Measurements from ENCODE around the gene PTPRD. TPM values are rescaled to one million over a fixed set of nuclear protein-coding genes. Genes with fewer than 3 reads are reported as not detected.

The PTPRD gene
- total and polyA plus RNA-seq, 2 of the 4 experiments (the other 2 are of a cell fraction): 0.07 to 0.18 TPM

- Histone ChIP-seq H3K56ac (ENCODE audit: extremely low read depth, insufficient read depth, low read length) (no peak overlapping the region), H4K8ac (ENCODE audit: low read depth in 2 of 2, low read length in 2 of 2) (no peak overlapping the region), H3K4ac (ENCODE audit: low read depth, low read length) (no peak overlapping the region), H3K18ac (ENCODE audit: low read depth, low read length) (no peak overlapping the region), H2BK20ac (ENCODE audit: low read depth, low read length) (no peak overlapping the region), H3K23ac (ENCODE audit: low read depth, low read length) (no peak overlapping the region), H4K20me1 (ENCODE audit: insufficient read depth, low read length) (no peaks in the 10 kb centered on the region), H3K4me3 (ENCODE audit: insufficient read depth, low read depth, low read length) (no peak overlapping the region), H2BK5ac (ENCODE audit: low read depth, low read length, poor library complexity, severe bottlenecking) (no peak overlapping the region), H2BK120ac (ENCODE audit: low read depth, low read length) (no peak overlapping the region), H2AFZ (replicated peaks; ENCODE audit: low read length, poor library complexity) (no peak overlapping the region), H3K9me1 (ENCODE audit: insufficient read depth, low read length) (no peaks in the 10 kb centered on the region), H2AK5ac (ENCODE audit: low read depth, low read length) (no peak overlapping the region), H3K9ac (ENCODE audit: low read depth, low read length) (no peak overlapping the region), H3K27ac (ENCODE audit: insufficient read depth, low read length) (no peak overlapping the region), H2AK9ac (replicated peaks; ENCODE audit: low read depth, low read length, poor library complexity) (no peak overlapping the region), H3K27me3 (ENCODE audit: control insufficient read depth, insufficient read depth, low read length) (no peaks in the 10 kb centered on the region), H4K5ac (ENCODE audit: low read depth, low read length) (no peak overlapping the region), H3K4me1 (ENCODE audit: control insufficient read depth, insufficient read depth, low read length) (no peaks in the 10 kb centered on the region), H3K14ac (replicated peaks; ENCODE audit: low read depth, low read length) (no peak overlapping the region), H2BK15ac (ENCODE audit: low read depth, low read length) (no peak overlapping the region), H3K4me2 (ENCODE audit: low read depth, low read length) (no peak overlapping the region), H4K91ac (ENCODE audit: insufficient read depth, low read depth, low read length) (no peak overlapping the region), H3K9me3 (ENCODE audit: control insufficient read depth, insufficient read depth, low read length) (peaks cover 2% of the 10 kb centered on the region; the same call in 1 of the 2 replicates), H3K79me1 (ENCODE audit: low read depth in 1 of 2, low read length in 2 of 2) (no peaks in the 10 kb centered on the region), H3K36me3 (ENCODE audit: control insufficient read depth, insufficient read depth, low read length) (no peaks in the 10 kb centered on the region)
- dilution Hi-C loops (cut with HindIII; ENCODE audit: low sequenced_read_pairs, unreplicated experiment) (no loop called here), intact Hi-C loops (cut with micrococcal nuclease) (no loop called here), in situ Hi-C loops (cut with MboI; ENCODE audit: low sequenced_read_pairs) (no loop called here)
- BruUV-seq (replicated peaks): no TSS peak
- WGBS, 2 experiments (ENCODE audit: extremely low coverage in 2 of 2, insufficient read length in 1 of 2): no CpG with 5 or more reads among the region's 1 CpG
- CTCF ChIA-PET: no interaction called here
- ATAC-seq (ENCODE audit: low read depth) (no peak), DNase-seq (no peak)
- POLR2A ChIA-PET (ENCODE audit: unreplicated experiment): no interaction called here
- TF ChIP-seq RAD21 (IDR thresholded peaks at IDR 0.05; ENCODE audit: low read length) (no peak), RFX5 (IDR thresholded peaks at IDR 0.05; ENCODE audit: low read depth, low read length) (no peak), MAFK (IDR thresholded peaks at IDR 0.05; ENCODE audit: low read depth, low read length) (no peak), CHD1 (IDR thresholded peaks at IDR 0.05; ENCODE audit: low read depth, low read length) (no peak), USF2 (IDR thresholded peaks at IDR 0.05; ENCODE audit: low read depth, low read length) (no peak), CEBPB (IDR thresholded peaks at IDR 0.05; ENCODE audit: low read depth, low read length) (no peak), MAZ (IDR thresholded peaks at IDR 0.05; ENCODE audit: borderline replicate concordance, low read depth, low read length) (no peak), POLR2A (IDR thresholded peaks at IDR 0.05; ENCODE audit: low read depth, low read length) (no peak), SMC3 (IDR thresholded peaks at IDR 0.05; ENCODE audit: low read depth, low read length) (no peak), RCOR1 (IDR thresholded peaks at IDR 0.05; ENCODE audit: insufficient replicate concordance, low read length) (no peak)
- TF ChIP-seq, protein P1, sequence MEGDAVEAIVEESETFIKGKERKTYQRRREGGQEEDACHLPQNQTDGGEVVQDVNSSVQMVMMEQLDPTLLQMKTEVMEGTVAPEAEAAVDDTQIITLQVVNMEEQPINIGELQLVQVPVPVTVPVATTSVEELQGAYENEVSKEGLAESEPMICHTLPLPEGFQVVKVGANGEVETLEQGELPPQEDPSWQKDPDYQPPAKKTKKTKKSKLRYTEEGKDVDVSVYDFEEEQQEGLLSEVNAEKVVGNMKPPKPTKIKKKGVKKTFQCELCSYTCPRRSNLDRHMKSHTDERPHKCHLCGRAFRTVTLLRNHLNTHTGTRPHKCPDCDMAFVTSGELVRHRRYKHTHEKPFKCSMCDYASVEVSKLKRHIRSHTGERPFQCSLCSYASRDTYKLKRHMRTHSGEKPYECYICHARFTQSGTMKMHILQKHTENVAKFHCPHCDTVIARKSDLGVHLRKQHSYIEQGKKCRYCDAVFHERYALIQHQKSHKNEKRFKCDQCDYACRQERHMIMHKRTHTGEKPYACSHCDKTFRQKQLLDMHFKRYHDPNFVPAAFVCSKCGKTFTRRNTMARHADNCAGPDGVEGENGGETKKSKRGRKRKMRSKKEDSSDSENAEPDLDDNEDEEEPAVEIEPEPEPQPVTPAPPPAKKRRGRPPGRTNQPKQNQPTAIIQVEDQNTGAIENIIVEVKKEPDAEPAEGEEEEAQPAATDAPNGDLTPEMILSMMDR (conservative IDR thresholded peaks at IDR 0.05; ENCODE audit: low read depth, low read length): no peak
Measured at GRCh38 chr9:8706998-8707397, 1905.8 kb downstream of the PTPRD start.
